Lower leg skin (tissue), 4 donors: ENCODE data around the gene C13orf46. TPM values are rescaled to one million over a fixed set of nuclear protein-coding genes. Genes with fewer than 3 reads are reported as not detected.
"Not testable (repeated sequence)": the region's sequence is repeated elsewhere in the genome, so short reads cannot be mapped to it uniquely, and the experiment has no call there.

Experiments used
- DNase-seq, 2 donors: peaks; one replicate each; pipeline ENCODE4 v3.0.0-alpha.2; 2019; ENCODE audit warnings: low spot score in 2 of 2
- H3K4me3 ChIP-seq: fragments of 200-600 bp; sonication (generic); 2 replicates; pipeline ENCODE4 v1.5.1; 2017; ENCODE audit warnings: mild to moderate bottlenecking, low read depth; ENCODE audit not compliant: poor library complexity, severe bottlenecking
- POLR2A ChIP-seq, 2 donors: fragments of 450-650 bp; IDR thresholded peaks; one replicate each; pipeline ENCODE4 v1.6.1; 2016 to 2017; ENCODE audit warnings: antibody characterized with exemption in 2 of 2, mild to moderate bottlenecking in 1 of 2, moderate library complexity in 1 of 2
- WGBS, 2 donors: methylation state at CpG; one replicate each; pipeline ENCODE4 v1.1.5; 2018; 5-methylcytosine and 5-hydroxymethylcytosine counted together
- intact Hi-C: fragments of 100-400 bp; cut with DNase I; formaldehyde crosslinking; loops from one replicate; pipeline ENCODE4 v1.15.0; 2023; ENCODE audit warnings: low total_unique reads
- total RNA-seq, 4 donors: library from RNA; depleted of rRNA; stranded (reverse); fragments of >200 nt; gene quantifications; one replicate each; pipeline ENCODE4 v1.1.0, GENCODE V29; 2016
- TF ChIP-seq, protein P1 (sequence below), 3 donors: fragments of 450-650 bp; IDR thresholded peaks; one replicate each; pipeline ENCODE4 v1.5.1; 2016; ENCODE audit warnings: antibody characterized with exemption in 3 of 3, mild to moderate bottlenecking in 3 of 3, moderate library complexity in 2 of 3

The C13orf46 gene
- total RNA-seq, 4 donors from 2014 or later: 0.13 to 1.4 (median 0.13) TPM; not detected in 1

DNA sequence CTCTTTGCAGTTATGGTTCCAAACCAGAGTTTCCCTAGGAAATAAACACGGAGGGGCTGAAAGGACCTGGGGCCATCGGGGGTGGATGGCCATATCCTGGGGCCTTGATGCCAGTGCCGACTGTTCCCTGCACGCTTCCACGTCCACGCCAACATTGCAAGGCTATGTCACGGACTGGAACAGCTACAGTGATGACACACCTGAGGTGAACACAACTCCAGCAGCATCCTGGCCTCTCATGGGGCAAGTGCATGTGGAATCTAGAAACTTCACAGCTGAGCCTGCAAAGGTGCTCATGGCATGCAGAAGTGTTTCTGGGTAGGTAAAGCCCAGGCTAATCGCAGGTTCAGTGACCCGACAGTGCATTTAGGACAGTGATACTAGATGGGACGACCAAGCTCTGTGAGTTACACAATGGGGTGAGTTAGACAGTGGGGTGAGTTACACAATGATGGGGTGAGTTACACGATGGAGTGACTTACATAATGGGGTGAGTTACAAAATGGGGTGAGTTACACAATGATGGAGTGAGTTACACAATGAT is 58.0 kb downstream of the C13orf46 start:
- no peak overlapping the region for H3K4me3 ChIP-seq
- 82 to 84% methylated on average over 11 of the region's 11 CpGs for WGBS, 2 donors
- no peak for TF ChIP-seq POLR2A (IDR thresholded peaks at IDR 0.05)
- TF ChIP-seq, protein P1, sequence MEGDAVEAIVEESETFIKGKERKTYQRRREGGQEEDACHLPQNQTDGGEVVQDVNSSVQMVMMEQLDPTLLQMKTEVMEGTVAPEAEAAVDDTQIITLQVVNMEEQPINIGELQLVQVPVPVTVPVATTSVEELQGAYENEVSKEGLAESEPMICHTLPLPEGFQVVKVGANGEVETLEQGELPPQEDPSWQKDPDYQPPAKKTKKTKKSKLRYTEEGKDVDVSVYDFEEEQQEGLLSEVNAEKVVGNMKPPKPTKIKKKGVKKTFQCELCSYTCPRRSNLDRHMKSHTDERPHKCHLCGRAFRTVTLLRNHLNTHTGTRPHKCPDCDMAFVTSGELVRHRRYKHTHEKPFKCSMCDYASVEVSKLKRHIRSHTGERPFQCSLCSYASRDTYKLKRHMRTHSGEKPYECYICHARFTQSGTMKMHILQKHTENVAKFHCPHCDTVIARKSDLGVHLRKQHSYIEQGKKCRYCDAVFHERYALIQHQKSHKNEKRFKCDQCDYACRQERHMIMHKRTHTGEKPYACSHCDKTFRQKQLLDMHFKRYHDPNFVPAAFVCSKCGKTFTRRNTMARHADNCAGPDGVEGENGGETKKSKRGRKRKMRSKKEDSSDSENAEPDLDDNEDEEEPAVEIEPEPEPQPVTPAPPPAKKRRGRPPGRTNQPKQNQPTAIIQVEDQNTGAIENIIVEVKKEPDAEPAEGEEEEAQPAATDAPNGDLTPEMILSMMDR (IDR thresholded peaks at IDR 0.05): no peak
- DNase-seq: peak in 1 of 2 donors; percentile 78
- intact Hi-C loops: no loop called here

GRCh38 chr13:113915012-113915763 is 58.7 kb downstream of the C13orf46 start:
- TF ChIP-seq, protein P1 (IDR thresholded peaks at IDR 0.05): no peak
- no peak for TF ChIP-seq POLR2A (IDR thresholded peaks at IDR 0.05)
- 75 to 80% methylated on average over 21 of the region's 21 CpGs for WGBS, 2 donors
- intact Hi-C loops: no loop called here
- H3K4me3 ChIP-seq: no peak overlapping the region
- peak; percentile 10 to 79 for DNase-seq

GRCh38 chr13:113914333-113915011 is 59.4 kb downstream of the C13orf46 start:
- TF ChIP-seq, protein P1 (IDR thresholded peaks at IDR 0.05): no peak
- no peak for TF ChIP-seq POLR2A (IDR thresholded peaks at IDR 0.05)
- intact Hi-C loops: no loop called here
- H3K4me3 ChIP-seq: no peak overlapping the region
- 87 to 90% methylated on average over 24 of the region's 24 CpGs for WGBS, 2 donors
- peak in 1 of 2 donors; percentile 70 for DNase-seq

GRCh38 chr13:113913838-113914237 is 60.0 kb downstream of the C13orf46 start:
- 85 to 91% methylated on average over 22 of the region's 22 CpGs for WGBS, 2 donors
- H3K4me3 ChIP-seq, DNase-seq, intact Hi-C loops: not testable (repeated sequence)

- WGBS, 2 donors: 70 to 79% methylated on average over 8 of the region's 8 CpGs
- H3K4me3 ChIP-seq, intact Hi-C loops, DNase-seq: not testable (repeated sequence)
Observed at GRCh38 chr13:113913408-113913807, 60.5 kb downstream of the C13orf46 start.

DNA sequence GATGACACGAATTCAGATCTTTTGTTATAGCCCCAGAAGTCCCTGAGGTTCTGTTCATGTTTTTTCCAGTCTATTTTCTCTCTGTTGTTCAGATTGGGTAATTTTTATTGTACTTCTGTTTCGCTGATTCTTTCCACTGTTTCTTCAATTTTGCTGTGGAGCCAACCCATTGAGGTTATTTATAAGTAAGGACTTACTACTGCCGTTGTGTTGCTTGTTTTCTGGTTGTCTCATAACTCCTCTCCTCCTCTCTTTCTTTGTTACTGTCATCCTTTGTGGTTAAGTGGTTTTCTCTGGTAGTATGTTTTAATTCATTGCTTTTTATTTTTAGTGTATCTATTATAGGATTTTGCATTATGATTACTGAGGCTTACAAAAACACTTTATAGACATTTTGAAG is 61.3 kb downstream of the C13orf46 start:
- WGBS, 2 donors: 69 to 82% methylated on average over 3 of the region's 3 CpGs
- H3K4me3 ChIP-seq: no peak overlapping the region
- DNase-seq: no peak
- intact Hi-C loops: no loop called here
- TF ChIP-seq POLR2A (IDR thresholded peaks at IDR 0.05): no peak
- TF ChIP-seq, protein P1 (IDR thresholded peaks at IDR 0.05): no peak
